Right renal pelvis (tissue), 4 donors: ENCODE data around the gene CLN3. TPM values are rescaled to one million over a fixed set of nuclear protein-coding genes. Genes with fewer than 3 reads are reported as not detected.

Source experiments
- polyA plus RNA-seq, 4 donors: library from polyadenylated mRNA; unstranded; fragments of 120-200 nt; gene quantifications; one replicate each; pipeline ENCODE4 v1.2.1, GENCODE V29; 2013; ENCODE audit not compliant: insufficient read length in 4 of 4

Gene CLN3
- polyA plus RNA-seq, 4 donors: 31.2 to 44.9 (median 36.6) TPM

Other genes with a start within 250 kb of the CLN3 start
- gene SBK1, start 199.5 kb downstream of the CLN3 start, polyA plus RNA-seq: 10 to 100 TPM; 15.8 to 21.9 (median 16.5) TPM
- 1 to 10 TPM; 1.0 to 1.7 (median 1.3) TPM for gene NPIPB6, start 128.6 kb downstream of the CLN3 start, polyA plus RNA-seq
- 100 to 1,000 TPM in 1 of 4 donors, 10 to 100 TPM in 3; 80.4 to 101 (median 89.2) TPM for gene EIF3CL, start 88.2 kb downstream of the CLN3 start, polyA plus RNA-seq
- under 1 TPM in 2 of 4 donors, not detected in 2; 0.26 to 0.29 TPM for gene NPIPB7, start 19.7 kb downstream of the CLN3 start, polyA plus RNA-seq
- gene APOBR, start 2.6 kb upstream of the CLN3 start, polyA plus RNA-seq: under 1 TPM; 0.42 to 0.84 (median 0.61) TPM
- gene IL27, start 14.8 kb upstream of the CLN3 start, polyA plus RNA-seq: under 1 TPM in 1 of 4 donors, not detected in 3; 0.05 TPM
- gene NUPR1, start 46.9 kb upstream of the CLN3 start, polyA plus RNA-seq: 10 to 100 TPM in 3 of 4 donors, 1 to 10 TPM in 1; 9.4 to 15.4 (median 11.4) TPM
- gene SGF29, start 61.8 kb upstream of the CLN3 start, polyA plus RNA-seq: 10 to 100 TPM; 21.5 to 24.0 (median 22.5) TPM
- 1 to 10 TPM in 3 of 4 donors, under 1 TPM in 1; 0.83 to 2.3 (median 1.8) TPM for gene SULT1A2, start 105.0 kb upstream of the CLN3 start, polyA plus RNA-seq
- 10 to 100 TPM; 20.8 to 29.4 (median 22.6) TPM for gene SULT1A1, start 118.0 kb upstream of the CLN3 start, polyA plus RNA-seq
- gene NPIPB8, start 146.0 kb upstream of the CLN3 start, polyA plus RNA-seq: 1 to 10 TPM in 2 of 4 donors, not detected in 2; 1.2 to 1.3 TPM
- 100 to 1,000 TPM; 402 to 594 (median 528) TPM for gene EIF3C, start 219.4 kb upstream of the CLN3 start, polyA plus RNA-seq